Neutrophil (primary cell): ENCODE data around the gene GALNTL6.

Source experiments
- H3K27ac ChIP-seq: fragments of 200-600 bp; sonication (generic); 2 replicates; pipeline ENCODE4 v1.5.1; 2016; ENCODE audit warnings: mild to moderate bottlenecking, moderate library complexity
- H3K27me3 ChIP-seq: fragments of 200-600 bp; sonication (generic); 2 replicates; pipeline ENCODE4 v1.6.0; 2016; ENCODE audit warnings: mild to moderate bottlenecking
- H3K36me3 ChIP-seq: fragments of 200-600 bp; sonication (generic); 2 replicates; pipeline ENCODE4 v1.5.1; 2017
- H3K4me1 ChIP-seq, 2 experiments: fragments of 200-600 bp in 1 of 2; sonication (generic) in 1 of 2; 1 replicate in 1 of 2; 2 replicates in 1 of 2; pipeline versions ENCODE4 v1.5.1 to v1.6.1; 2013 to 2016; ENCODE audit warnings: low read depth in 1 of 2, low read length in 1 of 2, mild to moderate bottlenecking in 1 of 2, moderate library complexity in 1 of 2; ENCODE audit not compliant: control insufficient read depth in 1 of 2, insufficient read depth in 1 of 2
- H3K4me3 ChIP-seq, 2 experiments: fragments of 200-600 bp in 1 of 2; sonication (generic) in 1 of 2; 1 replicate in 1 of 2; 2 replicates in 1 of 2; pipeline ENCODE4 v1.5.1; 2013 to 2016; ENCODE audit warnings: low read depth in 1 of 2, low read length in 1 of 2, mild to moderate bottlenecking in 1 of 2, moderate library complexity in 1 of 2
- H3K9me3 ChIP-seq: fragments of 200-600 bp; sonication (generic); 2 replicates; pipeline ENCODE4 v1.5.1; 2016
- CTCF ChIP-seq: fragments of 200-600 bp; sonication (generic); IDR thresholded peaks from 2 replicates; pipeline ENCODE4 v1.5.1; 2016; ENCODE audit warnings: antibody characterized with exemption

GALNTL6 gene

GRCh38 chr4:173024203-173024602 is 1211.0 kb downstream of the GALNTL6 start:
- Histone ChIP-seq H3K4me3 (no peak overlapping the region), H3K36me3 (no peaks in the 10 kb centered on the region), H3K27me3 (no peaks in the 10 kb centered on the region), H3K9me3 (no peaks in the 10 kb centered on the region), H3K4me1 (no peaks in the 10 kb centered on the region), H3K27ac (no peak overlapping the region)
- TF ChIP-seq CTCF, result no peak

DNA sequence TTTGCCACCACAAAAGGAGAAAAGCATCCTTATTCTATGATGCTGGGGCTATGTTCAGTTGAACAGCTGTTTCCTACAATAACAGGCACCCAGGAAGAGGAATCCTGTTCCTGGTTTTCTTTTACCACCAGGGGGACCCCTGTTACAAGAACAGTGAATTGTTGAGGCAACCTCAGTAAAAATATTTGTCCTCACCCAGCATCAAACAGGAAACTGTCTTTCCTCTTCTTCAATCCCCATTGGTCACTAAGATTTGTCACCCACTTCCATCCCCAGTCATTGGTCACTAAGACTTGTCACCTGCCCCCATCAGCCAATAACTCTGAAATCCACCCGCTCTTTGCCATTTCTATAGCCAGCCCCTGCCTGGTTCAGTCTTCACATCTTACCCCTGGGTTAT is 1211.9 kb downstream of the GALNTL6 start:
- H3K4me1 ChIP-seq, result no peaks in the 10 kb centered on the region
- H3K9me3 ChIP-seq, result no peaks in the 10 kb centered on the region
- no peak overlapping the region for H3K27ac ChIP-seq
- no peaks in the 10 kb centered on the region for H3K36me3 ChIP-seq
- no peak overlapping the region for H3K4me3 ChIP-seq
- TF ChIP-seq CTCF, result no peak
- no peaks in the 10 kb centered on the region for H3K27me3 ChIP-seq

DNA sequence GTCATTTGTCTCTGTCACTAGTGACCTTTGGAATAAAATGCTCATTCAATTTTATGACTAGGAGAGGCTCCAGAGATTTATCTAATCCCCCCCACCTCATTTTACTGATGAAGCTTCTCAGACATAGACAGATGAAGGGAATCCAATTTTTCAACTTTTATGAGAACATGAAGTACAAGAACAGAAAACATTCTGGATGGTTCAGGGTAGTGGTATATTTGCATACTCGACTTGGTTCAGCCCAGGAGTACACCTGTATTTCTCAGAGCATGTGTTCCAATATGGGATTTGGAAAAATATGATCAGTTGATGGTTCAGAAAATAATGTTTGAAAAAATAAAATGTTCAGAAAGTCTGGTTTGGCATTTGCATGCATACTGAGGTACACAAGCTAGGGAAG is 1224.0 kb downstream of the GALNTL6 start:
- no peaks in the 10 kb centered on the region for H3K9me3 ChIP-seq
- no peak overlapping the region for H3K27ac ChIP-seq
- no peaks in the 10 kb centered on the region for H3K36me3 ChIP-seq
- H3K4me3 ChIP-seq, result no peak overlapping the region
- TF ChIP-seq CTCF, result no peak
- no peaks in the 10 kb centered on the region for H3K4me1 ChIP-seq
- no peaks in the 10 kb centered on the region for H3K27me3 ChIP-seq

GRCh38 chr4:173038192-173038896 is 1225.1 kb downstream of the GALNTL6 start:
- H3K4me3 ChIP-seq, result no peak overlapping the region
- no peaks in the 10 kb centered on the region for H3K4me1 ChIP-seq
- H3K27ac ChIP-seq, result no peak overlapping the region
- H3K9me3 ChIP-seq, result no peaks in the 10 kb centered on the region
- no peaks in the 10 kb centered on the region for H3K27me3 ChIP-seq
- H3K36me3 ChIP-seq, result no peaks in the 10 kb centered on the region
- no peak for TF ChIP-seq CTCF

DNA sequence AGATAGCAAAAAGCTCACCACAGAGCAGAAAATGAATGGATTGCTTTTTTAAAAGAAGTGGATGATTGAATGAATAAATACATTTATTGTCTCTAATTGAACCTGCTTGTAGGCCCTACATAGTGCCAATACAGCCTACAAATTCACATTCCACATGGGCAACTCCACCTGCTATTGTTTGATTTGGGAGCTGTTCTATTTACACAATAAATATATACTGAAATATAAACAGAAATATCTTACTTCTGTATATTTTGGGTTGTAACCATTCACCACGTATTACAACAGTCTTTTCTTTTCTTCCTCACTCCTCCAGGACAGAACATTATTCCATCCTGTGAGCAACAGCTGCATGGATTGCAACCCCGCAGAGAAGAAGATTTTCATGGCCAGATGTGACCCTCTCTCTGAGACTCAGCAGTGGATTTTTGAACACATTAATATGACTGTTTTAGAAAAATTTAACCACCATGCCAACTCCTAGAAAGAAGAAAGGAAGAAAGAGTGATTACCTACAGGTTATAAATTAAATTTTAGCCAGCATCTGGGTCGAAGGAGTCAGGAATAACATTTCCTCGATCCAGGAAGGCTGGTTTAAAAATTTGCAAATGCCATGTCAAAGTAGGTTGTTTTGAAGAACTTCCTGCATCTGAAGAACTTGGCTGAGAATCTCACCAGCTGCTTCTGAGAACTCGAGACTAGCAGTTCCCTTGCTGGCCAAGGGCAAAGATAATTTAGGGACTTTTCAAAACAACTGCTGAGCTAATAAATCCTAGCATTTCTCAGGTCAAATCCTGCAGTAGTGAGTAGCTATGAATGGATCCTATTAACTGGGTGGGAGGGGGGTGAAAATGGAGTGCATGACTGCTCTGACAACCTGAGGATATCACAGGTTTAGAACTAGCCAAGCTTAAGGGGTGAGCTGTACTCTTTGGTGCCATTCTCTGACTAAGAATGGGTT is 1226.7 kb downstream of the GALNTL6 start:
- no peak for TF ChIP-seq CTCF
- H3K27ac ChIP-seq, result no peak overlapping the region
- H3K4me1 ChIP-seq, result no peaks in the 10 kb centered on the region
- H3K4me3 ChIP-seq, result no peak overlapping the region
- H3K36me3 ChIP-seq, result no peaks in the 10 kb centered on the region
- H3K9me3 ChIP-seq, result no peaks in the 10 kb centered on the region
- no peaks in the 10 kb centered on the region for H3K27me3 ChIP-seq
